Astrocyte of the spinal cord (primary cell): ENCODE measurements around the gene GP1BA.
A peak's percentile ranks its signal among the peaks of the same experiment; 100 is the strongest.

Experiments
- DNase-seq: peaks from one replicate; pipeline ENCODE4 v3.0.0; 2011; ENCODE audit warnings: low read depth, low spot score
- H3K4me3 ChIP-seq: 2 replicates; pipeline ENCODE4 v1.5.1; 2011; ENCODE audit warnings: low read depth, mild to moderate bottlenecking, low read length, moderate library complexity
- CTCF ChIP-seq: IDR thresholded peaks from 2 replicates; pipeline ENCODE4 v1.5.1; 2012; ENCODE audit warnings: low read depth, mild to moderate bottlenecking, low read length, inconsistent platforms
- in situ Hi-C: cut with HindIII; loops from 2 replicates; pipeline ENCODE4 v1.10.0; 2017; ENCODE audit warnings: low sequenced_read_pairs

The GP1BA gene

GRCh38 chr17:4953451-4953961 is 21.4 kb downstream of the GP1BA start:
- in situ Hi-C loops: no loop called here
- DNase-seq: peak; percentile 70
- TF ChIP-seq CTCF: no peak
- H3K4me3 ChIP-seq: no peak overlapping the region

GRCh38 chr17:4955091-4955490 is 23.0 kb downstream of the GP1BA start:
- no peak for DNase-seq
- no peak overlapping the region for H3K4me3 ChIP-seq
- in situ Hi-C loops: no loop called here
- TF ChIP-seq CTCF: no peak

GRCh38 chr17:4956493-4957061 is 24.5 kb downstream of the GP1BA start:
- peak; percentile 16 for TF ChIP-seq CTCF
- in situ Hi-C loops: no loop called here
- DNase-seq: no peak
- no peak overlapping the region for H3K4me3 ChIP-seq

- no peak overlapping the region for H3K4me3 ChIP-seq
- TF ChIP-seq CTCF: no peak
- in situ Hi-C loops: no loop called here
- no peak for DNase-seq
Measured at GRCh38 chr17:4958102-4958501, 26.0 kb downstream of the GP1BA start.

GRCh38 chr17:4959261-4959965 is 27.3 kb downstream of the GP1BA start:
- in situ Hi-C loops: no loop called here
- no peak for DNase-seq
- H3K4me3 ChIP-seq: no peak overlapping the region
- TF ChIP-seq CTCF: no peak

GRCh38 chr17:4960279-4960922 is 28.3 kb downstream of the GP1BA start:
- TF ChIP-seq CTCF: no peak
- no peak overlapping the region for H3K4me3 ChIP-seq
- in situ Hi-C loops: no loop called here
- DNase-seq: no peak
